ENCODE data around the gene SND1.

SND1 gene

GRCh38 chr7:127769137-127769536, 117.1 kb downstream of the SND1 start:
- no peak for TF ChIP-seq CTCF (IDR thresholded peaks at IDR 0.05; ENCODE audit: low read depth, low read length, missing control alignments)
- no peak for DNase-seq (ENCODE audit: low read depth)
- H3K4me3 ChIP-seq (ENCODE audit: low read depth, low read length), result no peak overlapping the region

GRCh38 chr7:127769696-127770400, 117.9 kb downstream of the SND1 start:
- H3K4me3 ChIP-seq (ENCODE audit: low read depth, low read length), result no peak overlapping the region
- DNase-seq (ENCODE audit: low read depth), result no peak
- no peak for TF ChIP-seq CTCF (IDR thresholded peaks at IDR 0.05; ENCODE audit: low read depth, low read length, missing control alignments)

- no peak for TF ChIP-seq CTCF (IDR thresholded peaks at IDR 0.05; ENCODE audit: low read depth, low read length, missing control alignments)
- no peak for DNase-seq (ENCODE audit: low read depth)
- H3K4me3 ChIP-seq (ENCODE audit: low read depth, low read length), result no peak overlapping the region
Measured at GRCh38 chr7:127770885-127771284, 118.9 kb downstream of the SND1 start.

- no peak overlapping the region for H3K4me3 ChIP-seq (ENCODE audit: low read depth, low read length)
- DNase-seq (ENCODE audit: low read depth), result no peak
- no peak for TF ChIP-seq CTCF (IDR thresholded peaks at IDR 0.05; ENCODE audit: low read depth, low read length, missing control alignments)
Measured at GRCh38 chr7:127771707-127772106, 119.7 kb downstream of the SND1 start.

GRCh38 chr7:127776776-127777386, 124.9 kb downstream of the SND1 start:
- TF ChIP-seq CTCF (IDR thresholded peaks at IDR 0.05; ENCODE audit: low read depth, low read length, missing control alignments), result no peak
- no peak overlapping the region for H3K4me3 ChIP-seq (ENCODE audit: low read depth, low read length)
- DNase-seq (ENCODE audit: low read depth), result no peak

GRCh38 chr7:127780489-127780888, 128.5 kb downstream of the SND1 start:
- no peak for DNase-seq (ENCODE audit: low read depth)
- no peak for TF ChIP-seq CTCF (IDR thresholded peaks at IDR 0.05; ENCODE audit: low read depth, low read length, missing control alignments)

GRCh38 chr7:127781081-127781480, 129.1 kb downstream of the SND1 start:
- no peak for DNase-seq (ENCODE audit: low read depth)
- H3K4me3 ChIP-seq (ENCODE audit: low read depth, low read length), result no peak overlapping the region
- TF ChIP-seq CTCF (IDR thresholded peaks at IDR 0.05; ENCODE audit: low read depth, low read length, missing control alignments), result no peak

More at GRCh38 chr7:127780489-127780888, 128.5 kb downstream of the SND1 start:
- no peak overlapping the region for H3K4me3 ChIP-seq (ENCODE audit: low read depth, low read length)

Data from GM12864 (cell line).